Measurements from ENCODE around the gene TRIM31. TPM values are rescaled to one million over a fixed set of nuclear protein-coding genes. Genes with fewer than 3 reads are reported as not detected.

Gene TRIM31
- total and polyA plus RNA-seq, 2 experiments from 2014 or later = not detected

- H3K9ac ChIP-seq = no peak overlapping the region
- TF ChIP-seq EZH2phosphoT487 (IDR thresholded peaks at IDR 0.05; ENCODE audit: insufficient read depth, low read depth) (no peak), EZH2 (IDR thresholded peaks at IDR 0.05; ENCODE audit: insufficient read depth, poor library complexity, severe bottlenecking) (no peak)
- H3F3A ChIP-seq (ENCODE audit: insufficient read depth) = no peaks in the 10 kb centered on the region
- DNase-seq = no peak
- in situ Hi-C loops (cut with MboI) = no loop called here
- no peaks in the 10 kb centered on the region for H3K36me3 ChIP-seq (ENCODE audit: low read depth)
- H3K4me3 ChIP-seq = no peak overlapping the region
- H3K4me1 ChIP-seq (ENCODE audit: insufficient read depth) = no peaks in the 10 kb centered on the region
- no peaks in the 10 kb centered on the region for H3K79me2 ChIP-seq (ENCODE audit: insufficient read depth)
- H3K4me2 ChIP-seq (ENCODE audit: unreplicated experiment) = no peak overlapping the region
- peaks cover 48% of the 10 kb centered on the region for H3K27me3 ChIP-seq (replicated peaks; ENCODE audit: insufficient read depth)
- WGBS, 2 experiments (ENCODE audit: low coverage in 1 of 2, low lambda C conversion rate in 2 of 2, missing lambda C conversion rate in 2 of 2) = 49 to 57% methylated on average over 11 of the region's 11 CpGs
- H3K9me3 ChIP-seq (ENCODE audit: low read depth) = no peaks in the 10 kb centered on the region
- no peak overlapping the region for H2AFZ ChIP-seq
- H3K9me2 ChIP-seq (ENCODE audit: insufficient read depth) = no peaks in the 10 kb centered on the region
- H4K20me1 ChIP-seq (ENCODE audit: insufficient read depth) = no peaks in the 10 kb centered on the region
- no peak overlapping the region for H3K27ac ChIP-seq
These were observed 23.8 kb upstream of the TRIM31 start for GRCh38 chr6:30136570-30137286.

- H3K9me3 ChIP-seq (ENCODE audit: low read depth) = no peaks in the 10 kb centered on the region
- no peak within 1 kb of the TSS for H3K9ac ChIP-seq
- H3K36me3 ChIP-seq (ENCODE audit: low read depth) = no peaks in the 10 kb centered on the region
- no peaks in the 10 kb centered on the region for H3F3A ChIP-seq (ENCODE audit: insufficient read depth)
- H2AFZ ChIP-seq = no peak within 1 kb of the TSS
- in situ Hi-C loops (cut with MboI) = no loop called here
- H3K27ac ChIP-seq = no peak within 1 kb of the TSS
- H3K4me1 ChIP-seq (ENCODE audit: insufficient read depth) = no peaks in the 10 kb centered on the region
- H4K20me1 ChIP-seq (ENCODE audit: insufficient read depth) = no peaks in the 10 kb centered on the region
- H3K4me2 ChIP-seq (ENCODE audit: unreplicated experiment) = no peak within 1 kb of the TSS
- 33 to 41% methylated on average over 4 of the region's 4 CpGs for WGBS, 2 experiments (ENCODE audit: low coverage in 1 of 2, low lambda C conversion rate in 2 of 2, missing lambda C conversion rate in 2 of 2)
- no peaks in the 10 kb centered on the region for H3K9me2 ChIP-seq (ENCODE audit: insufficient read depth)
- TF ChIP-seq EZH2 (IDR thresholded peaks at IDR 0.05; ENCODE audit: insufficient read depth, poor library complexity, severe bottlenecking) = no peak
- no peak for TF ChIP-seq EZH2phosphoT487 (IDR thresholded peaks at IDR 0.05; ENCODE audit: insufficient read depth, low read depth)
- no peaks in the 10 kb centered on the region for H3K79me2 ChIP-seq (ENCODE audit: insufficient read depth)
- no peak for DNase-seq
- no peak within 1 kb of the TSS for H3K4me3 ChIP-seq
- peaks cover 48% of the 10 kb centered on the region for H3K27me3 ChIP-seq (replicated peaks; ENCODE audit: insufficient read depth)
These were observed 22.9 kb upstream of the TRIM31 start, which contains the start of gene TRIM40 for GRCh38 chr6:30135757-30136156. TSS of gene TRIM40 (plus strand) at chr6:30136140. CDS start at chr6:30137037, 897 bp downstream.

- 82 to 88% methylated on average over 2 of the region's 2 CpGs for WGBS, 2 experiments (ENCODE audit: low coverage in 1 of 2, low lambda C conversion rate in 2 of 2, missing lambda C conversion rate in 2 of 2)
- in situ Hi-C loops (cut with MboI) = no loop called here
These were observed 22.3 kb upstream of the TRIM31 start for GRCh38 chr6:30135147-30135546.

GRCh38 chr6:30131947-30132497 is 19.1 kb upstream of the TRIM31 start:
- H3K9me3 ChIP-seq (ENCODE audit: low read depth) = no peaks in the 10 kb centered on the region
- peaks cover 77% of the 10 kb centered on the region for H3K27me3 ChIP-seq (replicated peaks; ENCODE audit: insufficient read depth)
- no peaks in the 10 kb centered on the region for H3K9me2 ChIP-seq (ENCODE audit: insufficient read depth)
- in situ Hi-C loops (cut with MboI) = no loop called here
- no peaks in the 10 kb centered on the region for H3K4me1 ChIP-seq (ENCODE audit: insufficient read depth)
- TF ChIP-seq EZH2 (IDR thresholded peaks at IDR 0.05; ENCODE audit: insufficient read depth, poor library complexity, severe bottlenecking) (no peak), EZH2phosphoT487 (IDR thresholded peaks at IDR 0.05; ENCODE audit: insufficient read depth, low read depth) (no peak)
- no peak for DNase-seq
- no peak overlapping the region for H3K27ac ChIP-seq
- no peak overlapping the region for H3K4me2 ChIP-seq (ENCODE audit: unreplicated experiment)
- H3K79me2 ChIP-seq (ENCODE audit: insufficient read depth) = no peaks in the 10 kb centered on the region
- H3F3A ChIP-seq (ENCODE audit: insufficient read depth) = no peaks in the 10 kb centered on the region
- 78 to 79% methylated on average over 2 of the region's 2 CpGs for WGBS, 2 experiments (ENCODE audit: low coverage in 1 of 2, low lambda C conversion rate in 2 of 2, missing lambda C conversion rate in 2 of 2)
- no peak overlapping the region for H2AFZ ChIP-seq
- no peak overlapping the region for H3K9ac ChIP-seq
- H3K4me3 ChIP-seq = no peak overlapping the region
- no peaks in the 10 kb centered on the region for H3K36me3 ChIP-seq (ENCODE audit: low read depth)
- no peaks in the 10 kb centered on the region for H4K20me1 ChIP-seq (ENCODE audit: insufficient read depth)

More at GRCh38 chr6:30135147-30135546, 22.3 kb upstream of the TRIM31 start:
- H3K27me3 ChIP-seq (replicated peaks; ENCODE audit: insufficient read depth) = peaks cover 54% of the 10 kb centered on the region
- no peak overlapping the region for H2AFZ ChIP-seq
- H3K4me2 ChIP-seq (ENCODE audit: unreplicated experiment) = no peak overlapping the region
- TF ChIP-seq EZH2 (IDR thresholded peaks at IDR 0.05; ENCODE audit: insufficient read depth, poor library complexity, severe bottlenecking) (no peak), EZH2phosphoT487 (IDR thresholded peaks at IDR 0.05; ENCODE audit: insufficient read depth, low read depth) (no peak)
- no peak overlapping the region for H3K9ac ChIP-seq
- H3K4me3 ChIP-seq = no peak overlapping the region
- H3F3A ChIP-seq (ENCODE audit: insufficient read depth) = no peaks in the 10 kb centered on the region
- H3K9me2 ChIP-seq (ENCODE audit: insufficient read depth) = no peaks in the 10 kb centered on the region
- H3K4me1 ChIP-seq (ENCODE audit: insufficient read depth) = no peaks in the 10 kb centered on the region
- no peaks in the 10 kb centered on the region for H3K36me3 ChIP-seq (ENCODE audit: low read depth)
- H3K27ac ChIP-seq = no peak overlapping the region
- H3K79me2 ChIP-seq (ENCODE audit: insufficient read depth) = no peaks in the 10 kb centered on the region
- no peaks in the 10 kb centered on the region for H4K20me1 ChIP-seq (ENCODE audit: insufficient read depth)
- no peaks in the 10 kb centered on the region for H3K9me3 ChIP-seq (ENCODE audit: low read depth)
- DNase-seq = no peak

Data from GM23248 (cell line).